Central memory CD8-positive, alpha-beta T cell (primary cell): Measurements from ENCODE around the gene PRRX1.

Experiments used
- ATAC-seq: fragments of 150-1000 bp; cut with Tn5 transposase; replicated peaks from 2 replicates; pipeline ENCODE4 v1.10.0; 2022; ENCODE audit warnings: mild to moderate bottlenecking, moderate FRiP score, moderate number of reproducible peaks; ENCODE audit not compliant: poor library complexity, severe bottlenecking; ENCODE audit errors: extremely low read depth
- DNase-seq, 2 donors: peaks; one replicate each; pipeline ENCODE4 v3.0.0; 2021; ENCODE audit warnings: low spot score in 2 of 2
- H3K27ac Mint-ChIP-seq: one replicate; pipeline ENCODE4 v1.8.0; 2022; ENCODE audit warnings: low read depth, mild to moderate bottlenecking, moderate library complexity, mixed read lengths
- H3K27me3 Mint-ChIP-seq: one replicate; pipeline ENCODE4 v1.8.0; 2022; ENCODE audit warnings: mixed read lengths
- H3K36me3 Mint-ChIP-seq: one replicate; pipeline ENCODE4 v1.8.0; 2022; ENCODE audit warnings: mild to moderate bottlenecking, moderate library complexity, mixed read lengths; ENCODE audit not compliant: insufficient read depth
- H3K4me1 Mint-ChIP-seq: one replicate; pipeline ENCODE4 v1.8.0; 2022; ENCODE audit warnings: mixed read lengths
- H3K4me3 Mint-ChIP-seq: one replicate; pipeline ENCODE4 v1.8.0; 2022; ENCODE audit warnings: mild to moderate bottlenecking, moderate library complexity, mixed read lengths
- H3K9me3 Mint-ChIP-seq: one replicate; pipeline ENCODE4 v1.8.0; 2022; ENCODE audit warnings: mixed read lengths

The PRRX1 gene

DNA sequence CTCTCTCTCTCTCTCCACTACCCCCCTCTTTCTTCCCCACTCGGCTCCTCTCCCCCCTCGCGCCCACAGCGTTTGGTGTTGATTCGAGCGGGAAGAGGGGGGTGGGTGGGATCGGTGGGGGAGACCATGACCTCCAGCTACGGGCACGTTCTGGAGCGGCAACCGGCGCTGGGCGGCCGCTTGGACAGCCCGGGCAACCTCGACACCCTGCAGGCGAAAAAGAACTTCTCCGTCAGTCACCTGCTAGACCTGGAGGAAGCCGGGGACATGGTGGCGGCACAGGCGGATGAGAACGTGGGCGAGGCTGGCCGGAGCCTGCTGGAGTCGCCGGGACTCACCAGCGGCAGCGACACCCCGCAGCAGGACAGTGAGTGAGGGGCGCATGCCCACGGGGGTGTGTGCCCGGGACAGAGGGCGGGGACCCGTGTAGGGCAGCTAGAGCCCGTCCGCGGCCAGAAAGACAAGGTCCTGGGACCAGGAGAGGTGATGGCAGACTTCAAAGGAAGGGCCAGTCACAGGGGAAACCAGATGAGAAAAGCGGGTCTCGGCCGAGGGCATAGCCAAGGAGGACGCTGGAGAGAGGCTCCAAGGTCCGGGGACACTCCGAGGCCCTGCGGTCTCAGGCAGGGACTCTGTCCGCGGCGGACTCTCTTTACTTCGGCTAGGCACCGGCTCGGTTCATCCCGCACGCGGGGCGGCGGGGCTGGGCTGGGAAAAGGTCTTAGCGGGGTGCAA is at the start of gene PRRX1:
PRRX1 (plus strand) TSS at position 39 of the 735 bp plus-strand sequence; CDS start at position 127, 88 bp downstream.
- Mint-ChIP-seq H3K36me3 (peaks cover 1% of the 10 kb centered on the region), H3K4me1 (peaks cover 24% of the 10 kb centered on the region), H3K27me3 (peaks cover 99% of the 10 kb centered on the region), H3K9me3 (no peaks in the 10 kb centered on the region), H3K27ac (no peak within 1 kb of the TSS), H3K4me3 (no peak within 1 kb of the TSS)
- ATAC-seq (no peak), DNase-seq (no peak)

DNA sequence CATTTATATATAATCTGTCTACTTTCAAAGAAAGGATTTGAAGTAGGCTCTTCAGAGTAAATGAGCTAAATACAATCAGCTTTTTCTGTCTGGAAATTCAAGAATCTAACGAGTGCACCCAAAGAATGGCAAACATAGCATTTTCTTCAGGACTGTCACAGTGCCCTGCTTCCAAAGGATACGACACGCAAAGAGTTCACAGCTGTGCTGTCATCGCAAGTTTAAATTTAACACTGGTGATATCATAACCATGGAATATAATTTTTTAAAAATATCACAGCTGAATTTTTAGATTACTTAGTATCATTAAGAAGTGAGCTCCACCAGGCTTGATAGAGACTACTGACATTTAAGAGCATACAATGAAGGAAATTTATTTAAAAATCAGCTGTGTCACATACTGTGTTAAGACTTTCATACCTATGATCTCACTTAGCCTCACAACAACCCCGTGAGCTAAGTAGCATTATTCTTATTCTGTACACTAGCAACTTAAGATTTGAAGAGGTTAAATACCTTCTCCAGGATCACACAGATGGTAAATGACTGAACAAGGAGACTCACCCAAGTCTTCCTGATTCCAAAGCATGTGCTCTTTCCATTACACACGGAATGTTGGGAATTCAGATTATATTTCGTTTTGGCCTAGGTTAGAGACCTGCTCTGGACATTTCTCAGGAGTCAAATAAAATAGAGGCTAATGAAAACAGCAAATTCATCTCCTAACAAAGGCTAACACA is 46.2 kb upstream of the PRRX1 start:
- Mint-ChIP-seq H3K4me1 (no peaks in the 10 kb centered on the region), H3K9me3 (peaks cover 6% of the 10 kb centered on the region), H3K27ac (no peak overlapping the region), H3K27me3 (peaks cover 37% of the 10 kb centered on the region), H3K36me3 (peaks cover 2% of the 10 kb centered on the region), H3K4me3 (no peak overlapping the region)
- DNase-seq (no peak), ATAC-seq (no peak)

DNA sequence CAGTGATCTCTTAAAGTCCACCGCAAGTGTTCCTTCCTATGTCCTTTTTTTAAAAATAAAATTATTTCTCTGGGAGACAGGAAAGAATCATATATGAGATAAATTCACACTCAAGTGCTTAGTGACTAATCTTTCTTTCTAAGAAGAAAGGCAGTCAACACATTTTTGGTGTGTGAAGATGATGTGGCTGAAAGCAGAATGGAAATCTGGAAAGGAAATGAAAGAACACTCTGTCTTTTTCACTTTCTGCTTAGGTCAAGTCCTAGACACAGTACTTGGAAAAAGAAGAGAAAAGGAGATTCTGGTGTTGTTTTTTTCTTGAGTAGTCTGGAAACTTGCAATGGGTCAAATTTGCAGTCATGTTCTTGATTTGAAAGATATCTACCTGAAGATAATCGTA is 45.5 kb upstream of the PRRX1 start:
- no peaks in the 10 kb centered on the region for H3K36me3 Mint-ChIP-seq
- no peak overlapping the region for H3K27ac Mint-ChIP-seq
- H3K27me3 Mint-ChIP-seq = peaks cover 30% of the 10 kb centered on the region
- no peak for ATAC-seq
- no peak for DNase-seq
- H3K9me3 Mint-ChIP-seq = no peaks in the 10 kb centered on the region
- no peaks in the 10 kb centered on the region for H3K4me1 Mint-ChIP-seq
- H3K4me3 Mint-ChIP-seq = no peak overlapping the region

DNA sequence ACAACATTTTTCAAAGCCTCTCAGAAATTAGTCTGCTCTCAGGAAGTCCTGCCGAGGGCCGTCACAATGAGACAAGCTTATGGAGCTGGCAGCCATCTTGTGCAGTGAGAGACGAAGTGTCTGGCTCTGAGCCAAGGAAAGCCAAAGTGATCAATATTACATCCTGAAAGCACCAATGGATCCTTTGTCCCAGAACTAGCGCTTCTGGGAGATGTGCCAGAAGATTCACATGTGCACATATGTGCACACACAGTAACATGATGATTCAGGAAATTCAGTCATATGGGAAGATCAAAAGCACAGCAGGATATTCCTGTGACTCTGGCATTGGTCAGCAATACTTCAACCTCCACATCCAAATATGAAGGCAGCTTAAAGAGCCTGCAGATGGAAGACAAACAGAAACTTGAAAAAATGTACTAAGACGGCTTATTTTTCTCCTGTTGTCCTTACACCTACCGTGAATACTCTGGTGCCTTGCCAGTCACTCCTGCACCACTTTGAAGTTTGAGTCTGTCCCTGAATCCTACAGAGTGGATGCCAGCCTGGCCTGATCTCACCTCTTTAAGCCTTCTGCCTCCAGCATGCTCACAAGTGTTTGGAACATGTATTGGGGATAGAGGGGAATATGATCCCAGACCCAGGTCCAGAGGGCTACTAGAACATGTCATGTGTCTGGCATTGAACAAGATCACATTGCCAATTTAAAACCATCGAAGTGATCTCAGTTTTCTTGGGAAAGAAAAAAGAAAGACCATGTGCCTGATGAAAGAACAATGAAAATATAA is 44.5 kb upstream of the PRRX1 start:
- no peaks in the 10 kb centered on the region for H3K4me1 Mint-ChIP-seq
- H3K27ac Mint-ChIP-seq = no peak overlapping the region
- H3K9me3 Mint-ChIP-seq = no peaks in the 10 kb centered on the region
- H3K4me3 Mint-ChIP-seq = no peak overlapping the region
- H3K36me3 Mint-ChIP-seq = no peaks in the 10 kb centered on the region
- H3K27me3 Mint-ChIP-seq = peaks cover 27% of the 10 kb centered on the region
- no peak for DNase-seq
- ATAC-seq = no peak

DNA sequence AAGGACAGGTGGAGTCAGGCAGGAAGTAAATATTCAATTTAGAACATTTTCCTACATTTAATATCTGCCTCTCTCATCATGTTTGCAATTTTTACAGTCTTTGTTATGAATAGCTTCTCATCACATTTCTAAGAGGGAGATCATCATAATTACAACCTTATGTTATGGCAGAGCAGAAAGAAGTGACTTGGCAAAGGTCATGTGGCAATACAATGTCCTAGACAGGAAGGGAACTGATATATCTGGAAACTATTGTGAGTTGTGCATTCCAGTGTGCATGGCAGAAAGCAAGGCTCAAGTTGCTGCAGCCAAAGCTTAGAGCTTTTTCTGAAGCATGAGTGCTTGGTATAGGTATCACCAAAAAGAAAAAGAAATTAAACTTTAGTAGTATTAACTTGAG is 43.8 kb upstream of the PRRX1 start:
- no peak for DNase-seq
- H3K27me3 Mint-ChIP-seq = peaks cover 34% of the 10 kb centered on the region
- no peaks in the 10 kb centered on the region for H3K4me1 Mint-ChIP-seq
- no peaks in the 10 kb centered on the region for H3K9me3 Mint-ChIP-seq
- H3K36me3 Mint-ChIP-seq = no peaks in the 10 kb centered on the region
- no peak overlapping the region for H3K27ac Mint-ChIP-seq
- no peak for ATAC-seq
- no peak overlapping the region for H3K4me3 Mint-ChIP-seq

DNA sequence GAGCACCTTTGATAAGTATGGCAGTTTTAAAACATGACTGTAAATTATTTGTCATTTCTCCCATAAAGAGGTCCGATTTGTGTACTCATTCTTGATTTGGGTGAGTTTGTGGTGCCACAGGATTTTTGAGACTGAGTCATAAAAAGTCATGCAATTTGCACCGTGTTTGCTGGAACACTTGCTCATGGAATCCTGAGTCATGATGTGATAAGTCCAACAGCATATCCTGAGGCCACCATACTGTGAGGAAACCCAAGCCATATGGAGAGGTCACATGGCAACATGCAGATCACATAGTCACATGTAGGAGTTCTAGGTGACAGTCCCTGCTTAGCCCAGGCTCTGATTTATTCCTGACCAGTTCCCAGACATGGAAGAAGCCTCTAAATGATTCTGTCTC is 40.8 kb upstream of the PRRX1 start:
- no peak for DNase-seq
- no peak for ATAC-seq
- Mint-ChIP-seq H3K4me1 (no peaks in the 10 kb centered on the region), H3K36me3 (no peaks in the 10 kb centered on the region), H3K27me3 (peaks cover 32% of the 10 kb centered on the region), H3K9me3 (no peaks in the 10 kb centered on the region), H3K4me3 (no peak overlapping the region), H3K27ac (no peak overlapping the region)

DNA sequence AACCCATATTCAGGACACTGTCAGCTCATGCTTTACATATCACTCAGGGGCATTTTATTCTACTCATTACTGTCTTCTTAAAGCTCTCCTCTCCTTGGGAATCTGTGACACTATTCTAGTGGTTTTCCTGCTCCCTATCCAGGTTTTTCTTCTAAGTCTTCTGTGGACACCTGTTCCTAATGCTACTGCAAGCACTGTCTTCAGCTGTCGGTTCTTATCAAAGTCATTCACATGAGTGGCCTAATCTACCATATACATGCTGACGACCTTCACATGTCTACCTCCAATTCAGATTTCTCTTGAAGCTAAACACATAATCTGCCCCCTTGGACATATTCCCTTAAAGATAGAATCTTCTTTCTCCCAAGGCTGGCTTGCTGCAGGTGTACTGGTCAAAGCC is 39.8 kb upstream of the PRRX1 start:
- H3K36me3 Mint-ChIP-seq = no peaks in the 10 kb centered on the region
- ATAC-seq (no peak), DNase-seq (no peak)
- no peak overlapping the region for H3K27ac Mint-ChIP-seq
- H3K27me3 Mint-ChIP-seq = peaks cover 38% of the 10 kb centered on the region
- H3K9me3 Mint-ChIP-seq = no peaks in the 10 kb centered on the region
- H3K4me1 Mint-ChIP-seq = no peaks in the 10 kb centered on the region
- H3K4me3 Mint-ChIP-seq = no peak overlapping the region

DNA sequence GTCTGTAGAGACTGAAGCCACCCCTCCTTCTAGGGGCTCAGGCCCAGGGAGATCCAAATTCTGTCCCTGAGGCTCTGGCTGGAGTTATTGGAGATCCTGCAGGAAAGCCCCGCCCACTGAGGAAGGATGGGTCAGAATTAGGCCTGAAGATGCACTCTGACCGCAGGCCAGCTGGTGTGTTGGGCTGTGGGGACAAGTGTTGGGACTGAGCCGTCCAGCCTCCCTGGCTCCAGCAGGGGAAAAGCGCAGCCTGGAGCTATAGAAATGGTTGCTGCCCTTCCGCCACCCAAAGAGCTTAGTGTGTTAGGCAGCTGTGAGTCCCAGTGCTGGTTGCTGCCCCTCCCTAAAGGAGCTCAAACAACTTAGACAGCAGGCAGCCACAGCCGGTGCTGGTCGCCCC is 33.0 kb upstream of the PRRX1 start:
- H3K4me1 Mint-ChIP-seq = no peaks in the 10 kb centered on the region
- H3K36me3 Mint-ChIP-seq = no peaks in the 10 kb centered on the region
- no peaks in the 10 kb centered on the region for H3K9me3 Mint-ChIP-seq
- ATAC-seq (no peak), DNase-seq (no peak)
- no peak overlapping the region for H3K27ac Mint-ChIP-seq
- peaks cover 69% of the 10 kb centered on the region for H3K27me3 Mint-ChIP-seq
- no peak overlapping the region for H3K4me3 Mint-ChIP-seq

DNA sequence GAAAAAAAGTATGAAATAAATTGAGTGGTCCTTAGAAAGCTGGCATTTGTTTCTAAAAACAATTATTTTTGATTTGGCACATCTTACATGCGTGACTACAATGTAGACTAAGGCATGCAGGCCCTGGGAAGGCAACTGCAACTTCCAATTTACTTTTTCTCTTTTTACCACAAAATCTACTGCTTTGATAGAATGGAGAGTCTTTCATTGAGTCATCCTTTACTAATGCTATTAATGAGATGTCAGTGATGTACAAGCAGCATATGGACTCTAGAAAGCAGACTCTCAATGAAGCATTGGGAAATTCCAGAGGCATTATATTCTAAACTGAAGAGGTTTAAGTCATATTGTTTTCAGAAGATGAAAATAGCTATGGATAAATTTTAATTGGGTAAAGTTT is 29.6 kb upstream of the PRRX1 start:
- no peak overlapping the region for H3K27ac Mint-ChIP-seq
- DNase-seq (no peak), ATAC-seq (no peak)
- peaks cover 4% of the 10 kb centered on the region for H3K9me3 Mint-ChIP-seq
- no peaks in the 10 kb centered on the region for H3K36me3 Mint-ChIP-seq
- H3K4me3 Mint-ChIP-seq = no peak overlapping the region
- peaks cover 66% of the 10 kb centered on the region for H3K27me3 Mint-ChIP-seq
- no peaks in the 10 kb centered on the region for H3K4me1 Mint-ChIP-seq

DNA sequence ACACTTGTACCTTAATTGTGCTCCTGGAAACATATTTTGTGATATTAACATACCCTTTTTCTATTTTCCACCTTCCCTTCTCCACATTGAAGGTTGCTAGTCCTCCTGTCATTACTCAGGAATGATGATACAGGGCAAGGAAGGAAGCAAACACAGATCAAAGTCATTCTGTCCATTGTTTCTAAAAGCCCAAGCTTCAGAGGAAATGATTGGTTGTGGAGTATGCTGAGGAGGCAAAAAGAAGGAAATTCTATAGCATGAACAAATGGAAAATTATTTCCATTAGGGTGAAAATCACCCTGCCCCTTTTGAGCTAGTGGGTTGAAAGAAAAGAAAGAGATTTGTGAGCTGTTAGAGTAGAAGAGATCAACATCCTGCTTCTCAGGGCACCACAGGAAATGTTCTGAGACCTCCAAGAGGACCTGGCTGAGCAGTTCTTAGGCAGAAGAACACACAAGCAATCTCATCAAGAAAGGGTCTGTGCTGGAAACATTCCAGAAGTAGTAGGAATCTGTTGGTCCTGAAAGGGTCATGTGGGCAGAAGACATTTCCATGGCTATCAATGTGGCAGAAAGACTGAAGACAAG is 29.0 kb upstream of the PRRX1 start:
- H3K4me3 Mint-ChIP-seq = no peak overlapping the region
- no peaks in the 10 kb centered on the region for H3K4me1 Mint-ChIP-seq
- ATAC-seq (no peak), DNase-seq (no peak)
- H3K27me3 Mint-ChIP-seq = peaks cover 61% of the 10 kb centered on the region
- no peaks in the 10 kb centered on the region for H3K36me3 Mint-ChIP-seq
- H3K9me3 Mint-ChIP-seq = peaks cover 4% of the 10 kb centered on the region
- H3K27ac Mint-ChIP-seq = no peak overlapping the region

DNA sequence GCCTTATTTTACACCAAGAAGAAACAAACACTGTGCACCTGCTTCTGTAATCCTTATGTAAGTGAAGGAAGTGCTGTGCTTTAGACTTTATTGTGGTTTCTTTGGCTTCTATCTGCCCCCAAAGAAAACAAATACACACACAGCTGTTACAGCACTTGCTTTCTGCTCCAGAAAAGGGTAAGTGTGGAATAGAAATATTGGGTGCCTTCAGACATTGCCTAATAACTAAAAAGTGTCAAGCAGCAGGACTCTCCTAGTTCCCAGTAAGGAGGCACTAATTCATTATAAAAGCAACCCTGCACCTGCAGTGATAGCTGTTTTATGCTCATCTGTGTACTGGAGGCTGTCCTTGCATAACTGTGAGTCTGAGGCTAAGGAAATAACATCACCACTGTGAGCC is 23.4 kb upstream of the PRRX1 start:
- H3K4me3 Mint-ChIP-seq = no peak overlapping the region

DNA sequence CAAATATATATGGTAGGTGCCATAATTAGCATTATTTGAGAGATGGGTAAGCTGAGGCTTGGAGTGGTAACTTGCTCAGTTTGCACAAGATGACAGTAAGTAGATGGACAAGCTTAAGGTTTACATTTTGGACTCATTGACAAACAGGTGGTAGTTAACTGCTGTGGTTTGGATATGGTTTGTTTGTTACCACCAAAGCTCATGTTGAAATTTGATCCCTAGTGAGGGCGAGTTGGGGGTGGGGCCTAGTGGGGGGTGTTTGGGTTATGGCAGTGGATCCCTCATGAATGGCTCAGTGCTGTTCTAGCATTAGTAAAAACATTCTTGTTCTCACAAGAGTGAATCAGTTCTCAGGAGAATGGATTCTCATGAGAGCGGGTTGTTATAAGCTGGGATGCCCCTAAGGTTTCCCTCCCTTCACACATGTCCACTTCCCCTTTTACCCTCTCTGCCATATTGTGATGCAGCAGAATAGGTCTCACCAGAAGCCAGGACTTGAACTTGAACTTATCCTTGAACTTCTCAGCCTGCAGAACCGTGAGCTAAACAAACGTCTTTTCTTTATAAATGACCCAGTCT is 6.6 kb upstream of the PRRX1 start:
- peaks cover 100% of the 10 kb centered on the region for H3K27me3 Mint-ChIP-seq
- DNase-seq (no peak), ATAC-seq (no peak)
- no peaks in the 10 kb centered on the region for H3K4me1 Mint-ChIP-seq
- H3K36me3 Mint-ChIP-seq = peaks cover 1% of the 10 kb centered on the region
- H3K27ac Mint-ChIP-seq = no peak overlapping the region
- no peak overlapping the region for H3K4me3 Mint-ChIP-seq
- H3K9me3 Mint-ChIP-seq = no peaks in the 10 kb centered on the region

More for the DNA sequence above, 23.4 kb upstream of the PRRX1 start:
- Mint-ChIP-seq H3K36me3 (no peaks in the 10 kb centered on the region), H3K9me3 (peaks cover 4% of the 10 kb centered on the region), H3K27ac (no peak overlapping the region), H3K4me1 (no peaks in the 10 kb centered on the region), H3K27me3 (peaks cover 31% of the 10 kb centered on the region)
- DNase-seq = no peak
- no peak for ATAC-seq
